Sigmoid colon (tissue), 4 donors: ENCODE measurements around the gene EPHB1.

Source experiments
- POLR2A ChIP-seq, 2 donors: fragments of 450-650 bp; IDR thresholded peaks; one replicate each; pipeline ENCODE4 v1.6.1; 2016; ENCODE audit warnings: antibody characterized with exemption in 2 of 2, mild to moderate bottlenecking in 2 of 2, moderate library complexity in 2 of 2
- POLR2AphosphoS5 ChIP-seq, 4 donors: sonication (generic); formaldehyde crosslinking; IDR thresholded peaks; one replicate each; pipeline ENCODE4 v1.6.1; 2017; ENCODE audit warnings: antibody characterized with exemption in 4 of 4
- TF ChIP-seq, protein P1 (sequence below), 4 experiments: fragments of 450-650 bp in 3 of 4; fragments of 200-600 bp in 1 of 4; IDR thresholded peaks; one replicate each; pipeline ENCODE4 v1.5.1; 2016 to 2019; ENCODE audit warnings: antibody characterized with exemption in 4 of 4, mild to moderate bottlenecking in 3 of 4, moderate library complexity in 2 of 4

- TF ChIP-seq, protein P1, sequence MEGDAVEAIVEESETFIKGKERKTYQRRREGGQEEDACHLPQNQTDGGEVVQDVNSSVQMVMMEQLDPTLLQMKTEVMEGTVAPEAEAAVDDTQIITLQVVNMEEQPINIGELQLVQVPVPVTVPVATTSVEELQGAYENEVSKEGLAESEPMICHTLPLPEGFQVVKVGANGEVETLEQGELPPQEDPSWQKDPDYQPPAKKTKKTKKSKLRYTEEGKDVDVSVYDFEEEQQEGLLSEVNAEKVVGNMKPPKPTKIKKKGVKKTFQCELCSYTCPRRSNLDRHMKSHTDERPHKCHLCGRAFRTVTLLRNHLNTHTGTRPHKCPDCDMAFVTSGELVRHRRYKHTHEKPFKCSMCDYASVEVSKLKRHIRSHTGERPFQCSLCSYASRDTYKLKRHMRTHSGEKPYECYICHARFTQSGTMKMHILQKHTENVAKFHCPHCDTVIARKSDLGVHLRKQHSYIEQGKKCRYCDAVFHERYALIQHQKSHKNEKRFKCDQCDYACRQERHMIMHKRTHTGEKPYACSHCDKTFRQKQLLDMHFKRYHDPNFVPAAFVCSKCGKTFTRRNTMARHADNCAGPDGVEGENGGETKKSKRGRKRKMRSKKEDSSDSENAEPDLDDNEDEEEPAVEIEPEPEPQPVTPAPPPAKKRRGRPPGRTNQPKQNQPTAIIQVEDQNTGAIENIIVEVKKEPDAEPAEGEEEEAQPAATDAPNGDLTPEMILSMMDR (IDR thresholded peaks at IDR 0.05): no peak
- TF ChIP-seq POLR2AphosphoS5 (IDR thresholded peaks at IDR 0.05) (no peak), POLR2A (IDR thresholded peaks at IDR 0.05) (no peak)
These were observed 287.6 kb downstream of the EPHB1 start for GRCh38 chr3:135082706-135083105.
